Activated CD8-positive, alpha-beta T cell treated with anti-CD3 and anti-CD28 coated beads for 36 hours (primary cell): ENCODE results near the gene DGCR2. TPM values are rescaled to one million over a fixed set of nuclear protein-coding genes. Genes with fewer than 3 reads are reported as not detected.

Source experiments
- ATAC-seq: fragments of 200-7000 bp; cut with Tn5 transposase; one replicate; pipeline ENCODE4 v1.10.0; 2021; ENCODE audit warnings: mild to moderate bottlenecking, moderate library complexity
- CTCF ChIA-PET: fragments of 350-600 bp; sonication (Branson Sonifier 250); formaldehyde crosslinking; loops from one replicate; lab custom pipeline; 2021; ENCODE audit warnings: antibody characterized with exemption; lab: Charles Lee
- POLR2A ChIA-PET: fragments of 350-600 bp; sonication (Branson Sonifier 250); formaldehyde crosslinking; loops from one replicate; lab custom pipeline; 2021; ENCODE audit warnings: antibody characterized with exemption; lab: Charles Lee
- DNase-seq: peaks from one replicate; pipeline ENCODE4 v3.0.0-alpha.2; 2020
- H3K27ac Mint-ChIP-seq: one replicate; pipeline ENCODE4 v1.8.0; 2021; ENCODE audit warnings: mild to moderate bottlenecking, mixed read lengths
- H3K27me3 Mint-ChIP-seq: one replicate; pipeline ENCODE4 v1.8.0; 2021; ENCODE audit warnings: mixed read lengths
- H3K36me3 Mint-ChIP-seq: one replicate; pipeline ENCODE4 v1.8.0; 2021; ENCODE audit warnings: low read depth, mixed read lengths
- H3K4me1 Mint-ChIP-seq: one replicate; pipeline ENCODE4 v1.8.0; 2021; ENCODE audit warnings: low read depth, mixed read lengths
- H3K4me3 Mint-ChIP-seq: one replicate; pipeline ENCODE4 v1.8.0; 2021; ENCODE audit warnings: mild to moderate bottlenecking, moderate library complexity, mixed read lengths
- H3K9me3 Mint-ChIP-seq: one replicate; pipeline ENCODE4 v1.8.0; 2021; ENCODE audit warnings: mixed read lengths
- CTCF ChIP-seq: fragments of 200-600 bp; IDR thresholded peaks from one replicate; pipeline ENCODE4 v1.8.0; 2022; ENCODE audit warnings: antibody characterized with exemption, mild to moderate bottlenecking
- intact Hi-C: fragments of 100-400 bp; cut with micrococcal nuclease; formaldehyde crosslinking; loops from one replicate; pipeline ENCODE4 v1.10.0; 2022
- total RNA-seq, 2 experiments: library from RNA; stranded (reverse); gene quantifications; one replicate each; pipeline ENCODE4 v1.2.3, GENCODE V29; 2021

Gene DGCR2
- total RNA-seq, 2 experiments from 2014 or later = 18.0 to 20.0 TPM

- no peak for ATAC-seq
- CTCF ChIA-PET = interaction anchor here (1.0 to 2.1 kb wide), 2 partner anchors 34 to 72 kb away, joined by 3 to 6 read pairs; no protein-coding TSS in a partner anchor
- Mint-ChIP-seq H3K36me3 (peaks cover 3% of the 10 kb centered on the region), H3K27ac (peak overlapping the region; percentile 8), H3K9me3 (no peaks in the 10 kb centered on the region), H3K4me1 (peaks cover 66% of the 10 kb centered on the region), H3K27me3 (no peaks in the 10 kb centered on the region), H3K4me3 (no peak overlapping the region)
- TF ChIP-seq CTCF = no peak
- POLR2A ChIA-PET = interaction anchor here (0.9 kb wide), 1 partner anchor 10 kb away, joined by 5 read pairs; no protein-coding TSS in a partner anchor
- intact Hi-C loops = no loop called here
- DNase-seq = no peak
Measured at GRCh38 chr22:19107730-19108074, 14.5 kb downstream of the DGCR2 start.

- ATAC-seq (no peak), DNase-seq (no peak)
- intact Hi-C loops = no loop called here
- TF ChIP-seq CTCF = no peak
- Mint-ChIP-seq H3K27me3 (no peaks in the 10 kb centered on the region), H3K4me3 (no peak overlapping the region), H3K36me3 (peaks cover 2% of the 10 kb centered on the region), H3K27ac (peak overlapping the region; percentile 47), H3K9me3 (no peaks in the 10 kb centered on the region), H3K4me1 (peaks cover 63% of the 10 kb centered on the region)
- CTCF ChIA-PET = interaction anchor here (0.8 to 2.1 kb wide), 5 partner anchors 11 to 738 kb away, joined by 3 to 6 read pairs (median 4); partner anchors contain the start of genes DGCR2 and ESS2
- POLR2A ChIA-PET = interaction anchor here (0.9 kb wide), 1 partner anchor 9 kb away, joined by 5 read pairs; no protein-coding TSS in a partner anchor
Measured at GRCh38 chr22:19106886-19107729, 15.1 kb downstream of the DGCR2 start.

- ChIA-PET CTCF (interaction anchor here (0.8 to 1.8 kb wide), 4 partner anchors 12 to 738 kb away, joined by 3 to 6 read pairs (median 4); partner anchors contain the start of genes DGCR2 and ESS2), POLR2A (interaction anchor here (2.6 kb wide), 1 partner anchor 15 kb away, joined by 6 read pairs; the partner anchor contains the start of gene DGCR2)
- Mint-ChIP-seq H3K36me3 (peaks cover 5% of the 10 kb centered on the region), H3K27ac (peak overlapping the region; percentile 47), H3K27me3 (no peaks in the 10 kb centered on the region), H3K9me3 (no peaks in the 10 kb centered on the region), H3K4me3 (no peak overlapping the region), H3K4me1 (peaks cover 61% of the 10 kb centered on the region)
- TF ChIP-seq CTCF = peak; percentile 40
- ATAC-seq (peak; percentile 62), DNase-seq (peak; percentile 62)
- intact Hi-C loops = no loop called here
Measured at GRCh38 chr22:19105867-19106802, 16.1 kb downstream of the DGCR2 start.

- ATAC-seq (no peak), DNase-seq (no peak)
- Mint-ChIP-seq H3K27ac (no peak overlapping the region), H3K4me3 (no peak overlapping the region), H3K36me3 (peaks cover 5% of the 10 kb centered on the region), H3K27me3 (no peaks in the 10 kb centered on the region), H3K4me1 (peaks cover 55% of the 10 kb centered on the region), H3K9me3 (no peaks in the 10 kb centered on the region)
- TF ChIP-seq CTCF = no peak
- ChIA-PET CTCF (interaction anchor here (1.6 to 1.8 kb wide), 2 partner anchors 13 to 39 kb away, joined by 4 to 6 read pairs; partner anchors contain the start of gene ESS2), POLR2A (interaction anchor here (2.6 kb wide), 1 partner anchor 16 kb away, joined by 6 read pairs; the partner anchor contains the start of gene DGCR2)
- intact Hi-C loops = no loop called here
Measured at GRCh38 chr22:19105456-19105855, 16.8 kb downstream of the DGCR2 start.
